ENCODE results near the gene ZPR1. TPM values are rescaled to one million over a fixed set of nuclear protein-coding genes. Genes with fewer than 3 reads are reported as not detected.

Gene ZPR1
- total RNA-seq, 1 donor: 37.1 TPM

- no peak overlapping the region for H3K4me3 ChIP-seq (ENCODE audit: low read depth, low read length)
- TF ChIP-seq CTCF (IDR thresholded peaks at IDR 0.05; ENCODE audit: insufficient read depth, low read length): no peak
- DNase-seq (ENCODE audit: low read depth): no peak
Measured at GRCh38 chr11:116822575-116822974, 34.8 kb upstream of the ZPR1 start.

- H3K4me3 ChIP-seq (ENCODE audit: low read depth, low read length): no peak overlapping the region
- no peak for TF ChIP-seq CTCF (IDR thresholded peaks at IDR 0.05; ENCODE audit: insufficient read depth, low read length)
- DNase-seq (ENCODE audit: low read depth): no peak
Measured at GRCh38 chr11:116821050-116821918, 33.5 kb upstream of the ZPR1 start.

DNA sequence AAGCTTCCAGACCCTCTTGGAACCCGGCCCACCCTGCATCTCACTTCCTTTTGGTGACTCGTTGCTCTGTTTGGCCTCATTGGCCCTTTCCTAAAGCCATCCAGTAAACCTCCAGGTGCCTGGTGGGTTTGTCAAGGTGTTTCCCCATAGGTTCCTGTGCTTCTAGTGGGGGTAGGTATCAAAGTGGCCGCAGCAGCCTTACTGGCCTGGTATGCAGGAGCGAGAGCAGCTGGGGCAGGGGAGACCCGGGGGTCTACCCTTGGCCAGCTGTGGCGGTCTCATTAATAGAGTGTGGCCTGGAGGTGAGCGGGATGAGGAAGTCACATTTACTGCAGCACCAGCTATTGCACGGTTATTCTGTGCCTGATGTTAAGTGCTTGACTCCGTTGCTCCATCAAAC lies 31.2 kb upstream of the ZPR1 start:
- DNase-seq (ENCODE audit: low read depth): no peak
- TF ChIP-seq CTCF (IDR thresholded peaks at IDR 0.05; ENCODE audit: insufficient read depth, low read length): no peak
- no peak overlapping the region for H3K4me3 ChIP-seq (ENCODE audit: low read depth, low read length)

DNA sequence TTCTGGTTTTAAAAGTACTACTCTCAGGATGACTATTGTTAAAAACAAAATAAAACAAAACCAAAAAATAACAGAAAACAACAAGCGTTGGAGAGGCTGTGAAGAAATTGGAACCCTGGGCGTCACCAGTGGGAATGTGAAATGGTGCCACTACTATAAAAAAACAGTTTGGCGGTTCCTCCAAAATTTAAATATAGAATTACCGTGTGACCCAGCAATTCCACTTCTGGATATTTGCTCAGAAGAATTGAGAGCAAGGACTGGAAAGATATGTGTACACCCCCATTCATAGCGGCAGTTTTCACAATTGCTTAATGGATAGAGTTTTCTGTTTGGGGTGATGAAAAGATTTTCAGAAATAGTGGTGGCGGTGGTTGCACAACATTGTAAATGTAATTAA lies 26.7 kb upstream of the ZPR1 start:
- DNase-seq (ENCODE audit: low read depth): no peak
- H3K4me3 ChIP-seq (ENCODE audit: low read depth, low read length): no peak overlapping the region
- no peak for TF ChIP-seq CTCF (IDR thresholded peaks at IDR 0.05; ENCODE audit: insufficient read depth, low read length)

GRCh38 chr11:116813781-116814471 lies 26.1 kb upstream of the ZPR1 start:
- DNase-seq (ENCODE audit: low read depth): no peak
- TF ChIP-seq CTCF (IDR thresholded peaks at IDR 0.05; ENCODE audit: insufficient read depth, low read length): no peak
- no peak overlapping the region for H3K4me3 ChIP-seq (ENCODE audit: low read depth, low read length)

- no peak overlapping the region for H3K4me3 ChIP-seq (ENCODE audit: low read depth, low read length)
- no peak for DNase-seq (ENCODE audit: low read depth)
- TF ChIP-seq CTCF (IDR thresholded peaks at IDR 0.05; ENCODE audit: insufficient read depth, low read length): no peak
Measured at GRCh38 chr11:116813170-116813569, 25.3 kb upstream of the ZPR1 start.
